Mesodermal cell (in vitro differentiated cells): ENCODE data around the gene PCED1A. TPM values are rescaled to one million over a fixed set of nuclear protein-coding genes. Genes with fewer than 3 reads are reported as not detected.

Source experiments
- H3K27ac ChIP-seq: 2 replicates; pipeline ENCODE4 v1.7.0; 2013; ENCODE audit warnings: mild to moderate bottlenecking, low read depth, low read length, moderate library complexity; ENCODE audit not compliant: severe bottlenecking
- H3K36me3 ChIP-seq: 2 replicates; pipeline ENCODE4 v1.7.1; 2013; ENCODE audit warnings: mild to moderate bottlenecking, low read length, moderate library complexity; ENCODE audit not compliant: control insufficient read depth, insufficient read depth
- H3K4me1 ChIP-seq: one replicate; pipeline ENCODE4 v1.7.1; 2013; ENCODE audit warnings: mild to moderate bottlenecking, low read length; ENCODE audit not compliant: insufficient read depth, control insufficient read depth, poor library complexity, severe bottlenecking
- H3K4me3 ChIP-seq: 2 replicates; pipeline ENCODE4 v1.7.0; 2013; ENCODE audit warnings: low read length, control low read depth, mild to moderate bottlenecking; ENCODE audit not compliant: insufficient read depth, poor library complexity, severe bottlenecking; ENCODE audit errors: extremely low read depth
- H3K9me3 ChIP-seq: 2 replicates; pipeline ENCODE4 v1.7.1; 2013; ENCODE audit warnings: mild to moderate bottlenecking, low read length, moderate library complexity; ENCODE audit not compliant: control insufficient read depth
- WGBS, 2 experiments: methylation state at CpG; one replicate each; pipeline ENCODE4 v1.1.5; 2013; ENCODE audit warnings: missing lambda C conversion rate in 2 of 2; ENCODE audit not compliant: insufficient coverage in 2 of 2; 5-methylcytosine and 5-hydroxymethylcytosine counted together
- polyA plus RNA-seq, 2 experiments: library from polyadenylated mRNA; stranded (reverse); fragments of 50-300 nt; gene quantifications; one replicate each; pipeline ENCODE4 v1.2.3, GENCODE V29; 2013

PCED1A gene, protein sequence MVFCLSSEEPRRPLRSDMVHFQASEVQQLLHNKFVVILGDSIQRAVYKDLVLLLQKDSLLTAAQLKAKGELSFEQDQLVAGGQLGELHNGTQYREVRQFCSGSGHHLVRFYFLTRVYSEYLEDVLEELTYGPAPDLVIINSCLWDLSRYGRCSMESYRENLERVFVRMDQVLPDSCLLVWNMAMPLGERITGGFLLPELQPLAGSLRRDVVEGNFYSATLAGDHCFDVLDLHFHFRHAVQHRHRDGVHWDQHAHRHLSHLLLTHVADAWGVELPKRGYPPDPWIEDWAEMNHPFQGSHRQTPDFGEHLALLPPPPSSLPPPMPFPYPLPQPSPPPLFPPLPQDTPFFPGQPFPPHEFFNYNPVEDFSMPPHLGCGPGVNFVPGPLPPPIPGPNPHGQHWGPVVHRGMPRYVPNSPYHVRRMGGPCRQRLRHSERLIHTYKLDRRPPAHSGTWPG
- 45.7 TPM for polyA plus RNA-seq (2013, experiment 1 of 2)
- 36.0 TPM for polyA plus RNA-seq (2013, experiment 2 of 2)

DNA sequence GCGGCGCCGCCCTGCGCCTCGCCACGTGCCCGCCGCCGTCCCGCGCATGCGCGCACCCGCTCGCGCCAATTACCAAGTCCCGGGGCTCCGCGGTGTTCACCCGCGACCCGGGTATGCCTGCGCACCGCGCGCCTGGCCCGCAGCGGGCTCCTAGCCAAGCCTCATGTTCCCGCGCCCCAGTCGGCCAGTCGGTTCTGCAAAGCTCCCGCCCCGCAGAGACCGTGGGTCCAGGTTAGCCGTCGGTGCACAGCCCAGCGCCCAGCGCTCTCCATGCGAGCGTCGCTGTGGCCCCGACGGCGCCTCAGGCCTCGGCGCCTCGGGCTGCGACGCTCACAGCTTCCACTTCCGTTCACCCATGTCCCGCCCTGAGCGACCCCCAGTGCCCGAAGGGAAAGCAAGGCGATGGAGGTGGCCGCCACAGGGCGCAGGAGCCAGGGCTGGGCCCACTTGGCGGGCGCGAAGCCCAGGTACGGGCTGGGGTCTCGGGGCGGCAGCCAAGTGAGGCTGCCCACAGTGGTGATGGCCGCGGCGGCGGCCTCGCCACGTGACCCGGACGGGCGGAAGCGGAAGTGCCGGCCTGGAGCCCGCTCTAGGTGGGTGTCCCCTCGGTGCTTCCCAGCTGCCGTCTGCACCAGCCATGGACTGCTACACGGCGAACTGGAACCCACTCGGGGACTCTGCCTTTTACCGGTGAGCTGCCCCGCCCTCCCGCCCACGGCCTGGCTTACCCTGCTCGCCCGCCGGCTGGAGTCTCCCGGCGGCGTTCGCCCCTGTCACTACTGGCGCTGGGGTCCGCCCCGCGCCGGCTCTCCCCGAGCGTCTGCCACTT lies at the start of gene PCED1A, which contains the start of gene VPS16:
Gene PCED1A (minus strand): TSS at position 518 of the 829 bp plus-strand sequence. CDS start 743 bp downstream, outside the sequence.
Gene VPS16 (plus strand): TSS at position 608 of the 829 bp plus-strand sequence. CDS start 30 bp downstream, at position 638.
- H3K36me3 ChIP-seq, result peaks cover 14% of the 10 kb centered on the region
- WGBS, 2 experiments, result 21 to 34% methylated on average over 64 to 80 of the region's 98 CpGs
- peak within 1 kb of the TSS; percentile 36 for H3K27ac ChIP-seq
- H3K9me3 ChIP-seq, result no peaks in the 10 kb centered on the region
- peaks cover 5% of the 10 kb centered on the region for H3K4me1 ChIP-seq
- peak within 1 kb of the TSS; percentile 64 for H3K4me3 ChIP-seq

DNA sequence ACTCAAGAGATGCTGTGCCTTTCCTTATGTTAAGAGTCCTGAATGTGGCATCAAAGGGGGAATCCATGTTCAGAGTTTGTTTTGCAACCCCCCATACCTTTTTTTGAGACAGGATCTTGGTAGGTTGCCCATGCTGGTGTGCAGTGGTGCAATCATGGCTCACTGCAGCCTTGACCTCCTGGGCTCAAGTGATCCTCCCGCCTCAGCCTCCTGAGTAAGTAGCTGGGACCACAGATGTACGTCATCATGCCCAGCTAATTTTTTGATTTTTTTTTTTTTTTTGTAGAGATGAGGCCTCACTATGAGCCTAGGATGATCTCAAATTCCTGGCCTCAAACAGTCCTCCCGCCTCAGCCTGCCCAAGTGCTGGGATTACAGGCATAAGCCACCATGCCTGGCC lies 49.3 kb upstream of the PCED1A start:
- 100% methylated on average over 2 of the region's 3 CpGs; no CpG with 5 or more reads in 1 of the 2 experiments for WGBS, 2 experiments
- H3K4me3 ChIP-seq, result no peak overlapping the region
- no peak overlapping the region for H3K27ac ChIP-seq
- peaks cover 4% of the 10 kb centered on the region for H3K4me1 ChIP-seq
- no peaks in the 10 kb centered on the region for H3K9me3 ChIP-seq
- peaks cover 5% of the 10 kb centered on the region for H3K36me3 ChIP-seq

DNA sequence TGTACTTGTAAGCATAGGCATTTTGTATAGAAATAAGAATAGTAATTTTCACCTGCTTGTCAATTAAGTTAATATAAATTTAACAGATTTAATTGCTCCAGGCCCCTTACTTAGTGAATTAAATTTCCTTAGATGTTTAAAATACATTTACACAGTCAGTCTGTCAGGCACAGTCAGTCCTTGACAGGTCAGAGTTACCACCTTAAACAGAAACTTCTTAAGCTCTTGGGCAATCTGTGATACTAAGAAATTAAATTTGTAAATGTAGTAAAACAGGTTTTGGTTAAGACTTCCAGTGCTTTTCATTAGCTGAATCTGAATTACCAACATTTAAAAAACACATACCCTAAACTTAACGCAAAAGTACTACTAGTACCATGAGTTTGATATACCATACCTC lies 48.8 kb upstream of the PCED1A start:
- H3K4me3 ChIP-seq, result no peak overlapping the region
- peaks cover under 1% of the 10 kb centered on the region for H3K36me3 ChIP-seq
- WGBS, 2 experiments, result 100% methylated on average over 1 of the region's 1 CpG; no CpG with 5 or more reads in 1 of the 2 experiments
- peaks cover 4% of the 10 kb centered on the region for H3K4me1 ChIP-seq
- no peak overlapping the region for H3K27ac ChIP-seq
- no peaks in the 10 kb centered on the region for H3K9me3 ChIP-seq

DNA sequence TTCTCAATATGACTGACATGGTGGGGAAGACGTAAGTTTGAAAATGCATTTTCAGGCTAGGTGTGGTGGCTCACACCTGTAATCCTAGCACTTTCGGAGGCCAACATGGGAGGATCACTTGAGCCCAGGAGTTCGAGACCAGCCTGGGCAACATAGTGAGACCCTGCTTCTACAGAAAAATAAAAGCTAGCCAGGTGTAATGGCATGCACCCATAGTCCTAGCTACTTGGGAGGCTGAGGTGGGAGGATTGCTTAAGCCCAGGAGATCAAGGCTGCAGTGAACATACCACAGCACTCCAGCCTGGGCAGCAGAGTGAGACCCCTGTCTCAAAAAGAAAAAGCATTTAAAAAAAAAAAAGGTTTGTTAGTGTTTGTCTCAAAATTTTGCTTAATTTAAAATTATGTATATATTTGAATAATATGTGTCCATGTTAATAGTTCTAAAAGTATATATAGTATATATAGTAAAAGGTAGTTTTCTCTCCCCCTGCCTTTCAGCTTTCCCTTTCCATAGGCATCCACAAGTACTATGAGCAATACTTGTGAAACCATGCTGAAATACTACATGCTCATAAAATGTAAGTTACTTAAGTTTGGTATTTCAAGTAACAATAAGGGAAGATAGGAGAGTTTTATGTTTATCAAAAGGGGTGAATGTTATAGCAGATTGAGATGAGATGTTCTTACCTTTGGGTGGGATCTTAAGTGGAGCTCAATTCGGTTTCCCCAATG lies 47.9 kb upstream of the PCED1A start:
- 97 to 100% methylated on average over 3 of the region's 4 CpGs for WGBS, 2 experiments
- H3K4me1 ChIP-seq, result peaks cover 4% of the 10 kb centered on the region
- no peak overlapping the region for H3K4me3 ChIP-seq
- H3K9me3 ChIP-seq, result no peaks in the 10 kb centered on the region
- H3K27ac ChIP-seq, result no peak overlapping the region
- no peaks in the 10 kb centered on the region for H3K36me3 ChIP-seq

DNA sequence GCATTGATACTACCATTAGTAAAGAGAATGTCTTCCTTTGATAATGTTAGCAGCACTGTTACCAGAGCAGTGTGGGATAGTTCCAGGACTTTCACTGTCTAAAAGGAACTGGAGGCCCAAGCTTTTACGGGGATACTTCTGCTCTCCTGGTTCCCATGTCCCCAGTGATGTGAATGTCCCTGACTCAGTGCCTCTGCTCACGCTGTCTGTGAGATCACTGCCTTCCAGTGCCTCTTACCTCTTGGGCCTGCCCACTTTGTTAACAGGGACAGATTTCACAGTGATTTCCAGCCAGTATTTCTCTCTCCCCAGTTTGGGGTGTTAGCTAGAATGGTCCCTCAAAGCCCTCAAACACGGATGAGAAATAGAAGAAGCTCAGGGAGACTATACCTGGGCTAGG lies 47.3 kb upstream of the PCED1A start:
- Histone ChIP-seq H3K4me1 (peaks cover 4% of the 10 kb centered on the region), H3K9me3 (no peaks in the 10 kb centered on the region), H3K27ac (no peak overlapping the region), H3K4me3 (no peak overlapping the region), H3K36me3 (peaks cover under 1% of the 10 kb centered on the region)
- WGBS, 2 experiments, result 94 to 100% methylated on average over 2 to 3 of the region's 3 CpGs

DNA sequence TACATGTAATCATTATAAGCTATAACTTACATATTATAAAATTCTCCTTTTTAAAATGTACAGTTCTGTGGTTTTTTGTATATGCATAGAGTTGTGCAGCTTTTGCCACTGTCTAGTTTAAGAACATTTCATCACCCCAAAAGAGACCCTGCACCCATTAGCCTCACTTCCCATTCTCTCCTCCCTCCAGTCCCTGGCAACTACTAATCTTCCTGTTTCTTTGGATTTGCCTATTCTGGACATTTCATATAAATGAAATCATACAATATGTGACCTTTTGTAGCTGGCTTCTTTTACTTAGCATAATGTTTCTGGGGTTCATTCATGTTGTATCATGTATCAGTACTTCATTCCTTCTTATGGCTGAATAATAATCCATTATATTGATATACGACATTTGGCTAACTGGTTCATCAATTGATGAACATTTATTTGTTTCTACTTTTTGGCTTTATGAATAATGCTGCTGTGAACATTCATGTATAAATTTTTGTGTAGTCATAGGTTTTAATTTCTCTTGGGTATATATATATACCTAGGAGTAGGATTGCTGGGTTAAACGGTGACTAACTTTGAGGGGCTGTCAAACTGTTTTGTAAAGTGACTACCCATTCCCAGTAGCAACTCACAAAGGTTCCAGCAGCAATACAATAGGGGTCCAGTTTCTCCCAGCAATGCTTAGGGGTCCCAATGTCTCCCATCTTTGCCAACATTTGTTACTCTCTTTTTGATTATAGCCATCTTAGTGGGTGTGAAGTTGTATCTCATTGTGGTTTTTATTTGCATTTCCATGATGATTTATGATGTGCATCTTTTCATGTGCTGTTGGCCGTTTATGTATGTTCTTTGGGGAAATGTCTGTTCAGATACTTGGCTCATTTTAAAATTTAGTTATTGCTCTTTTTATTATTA lies 43.5 kb upstream of the PCED1A start:
- H3K36me3 ChIP-seq, result peaks cover 8% of the 10 kb centered on the region
- H3K27ac ChIP-seq, result no peak overlapping the region
- WGBS, 2 experiments, result no CpG with 5 or more reads among the region's 3 CpGs
- H3K4me1 ChIP-seq, result no peaks in the 10 kb centered on the region
- H3K9me3 ChIP-seq, result no peaks in the 10 kb centered on the region
- no peak overlapping the region for H3K4me3 ChIP-seq

DNA sequence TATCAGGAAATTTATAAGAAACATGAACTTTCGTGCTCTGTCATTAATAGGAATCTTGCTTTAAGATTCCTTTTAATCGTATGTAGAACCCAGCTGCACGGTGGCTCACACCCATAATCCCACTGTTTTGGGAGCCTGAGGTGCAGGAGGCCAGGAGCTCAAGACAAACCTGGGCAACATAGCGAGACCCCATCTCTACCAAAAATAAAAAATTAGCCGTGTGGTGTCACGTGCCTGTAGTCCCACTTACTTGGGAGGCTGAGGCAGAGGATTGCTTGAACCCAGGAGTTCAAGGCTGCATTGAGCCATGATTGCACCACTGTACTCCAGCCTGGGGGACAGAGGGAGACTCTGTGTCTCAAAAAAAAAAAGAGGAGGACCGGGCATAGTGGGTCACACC lies 40.2 kb upstream of the PCED1A start:
- Histone ChIP-seq H3K27ac (no peak overlapping the region), H3K36me3 (peaks cover 21% of the 10 kb centered on the region)
- 81 to 84% methylated on average over 4 to 6 of the region's 7 CpGs for WGBS, 2 experiments

DNA sequence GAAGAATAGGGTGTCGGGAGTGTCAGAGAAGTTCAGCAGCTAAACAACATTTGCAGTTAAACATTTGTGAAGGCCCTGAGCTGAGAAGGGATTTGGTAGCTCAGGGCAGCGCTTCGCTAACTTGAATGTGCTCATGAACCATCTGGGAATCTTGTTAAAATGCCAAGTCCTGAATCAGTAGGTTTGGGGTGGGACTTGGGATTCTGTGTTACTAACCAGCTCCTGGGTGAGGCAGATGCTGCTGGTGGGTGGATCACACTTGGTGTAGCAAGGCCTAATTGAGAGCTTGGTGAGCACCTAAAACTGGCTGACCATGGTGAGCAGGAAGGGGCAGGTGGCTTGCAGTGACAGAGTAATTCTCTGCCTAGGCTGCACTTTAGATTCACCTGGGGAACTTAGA lies 38.7 kb upstream of the PCED1A start:
- Histone ChIP-seq H3K27ac (no peak overlapping the region), H3K9me3 (no peaks in the 10 kb centered on the region)
- WGBS, 2 experiments, result 93 to 96% methylated on average over 3 of the region's 3 CpGs

More for the DNA sequence above, 40.2 kb upstream of the PCED1A start:
- Histone ChIP-seq H3K4me3 (no peak overlapping the region), H3K4me1 (no peaks in the 10 kb centered on the region), H3K9me3 (no peaks in the 10 kb centered on the region)

DNA sequence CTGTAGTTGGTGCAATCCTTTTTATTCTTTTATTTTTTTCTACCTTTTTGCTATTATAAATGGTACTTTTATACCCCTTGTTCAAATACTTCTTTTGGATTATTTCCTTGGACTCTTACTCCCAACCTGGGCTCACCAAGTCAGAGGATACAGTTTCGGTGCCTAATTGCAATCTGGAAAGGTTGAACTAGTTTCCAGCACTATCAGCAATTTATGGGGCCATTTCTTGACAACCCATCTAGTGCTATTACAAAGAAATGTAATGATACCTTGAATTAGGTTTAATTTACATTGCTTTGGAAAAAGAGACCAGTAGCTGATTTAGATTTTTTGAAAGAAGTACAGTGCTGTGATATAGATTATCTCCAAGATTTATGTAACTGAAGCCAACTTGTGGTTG lies 38.1 kb upstream of the PCED1A start:
- Histone ChIP-seq H3K9me3 (no peaks in the 10 kb centered on the region), H3K4me3 (no peak overlapping the region), H3K36me3 (peaks cover 27% of the 10 kb centered on the region), H3K4me1 (no peaks in the 10 kb centered on the region), H3K27ac (no peak overlapping the region)
- WGBS, 2 experiments, result 100% methylated on average over 1 of the region's 1 CpG; no CpG with 5 or more reads in 1 of the 2 experiments

More for the DNA sequence above, 38.7 kb upstream of the PCED1A start:
- Histone ChIP-seq H3K4me3 (no peak overlapping the region), H3K4me1 (no peaks in the 10 kb centered on the region), H3K36me3 (peaks cover 27% of the 10 kb centered on the region)
